Measurements from ENCODE around the gene ZBP1.

Gene ZBP1

GRCh38 chr20:57658447-57658832 is 38.2 kb upstream of the ZBP1 start:
- peak; percentile 1 for DNase-seq (ENCODE audit: low spot score)

DNA sequence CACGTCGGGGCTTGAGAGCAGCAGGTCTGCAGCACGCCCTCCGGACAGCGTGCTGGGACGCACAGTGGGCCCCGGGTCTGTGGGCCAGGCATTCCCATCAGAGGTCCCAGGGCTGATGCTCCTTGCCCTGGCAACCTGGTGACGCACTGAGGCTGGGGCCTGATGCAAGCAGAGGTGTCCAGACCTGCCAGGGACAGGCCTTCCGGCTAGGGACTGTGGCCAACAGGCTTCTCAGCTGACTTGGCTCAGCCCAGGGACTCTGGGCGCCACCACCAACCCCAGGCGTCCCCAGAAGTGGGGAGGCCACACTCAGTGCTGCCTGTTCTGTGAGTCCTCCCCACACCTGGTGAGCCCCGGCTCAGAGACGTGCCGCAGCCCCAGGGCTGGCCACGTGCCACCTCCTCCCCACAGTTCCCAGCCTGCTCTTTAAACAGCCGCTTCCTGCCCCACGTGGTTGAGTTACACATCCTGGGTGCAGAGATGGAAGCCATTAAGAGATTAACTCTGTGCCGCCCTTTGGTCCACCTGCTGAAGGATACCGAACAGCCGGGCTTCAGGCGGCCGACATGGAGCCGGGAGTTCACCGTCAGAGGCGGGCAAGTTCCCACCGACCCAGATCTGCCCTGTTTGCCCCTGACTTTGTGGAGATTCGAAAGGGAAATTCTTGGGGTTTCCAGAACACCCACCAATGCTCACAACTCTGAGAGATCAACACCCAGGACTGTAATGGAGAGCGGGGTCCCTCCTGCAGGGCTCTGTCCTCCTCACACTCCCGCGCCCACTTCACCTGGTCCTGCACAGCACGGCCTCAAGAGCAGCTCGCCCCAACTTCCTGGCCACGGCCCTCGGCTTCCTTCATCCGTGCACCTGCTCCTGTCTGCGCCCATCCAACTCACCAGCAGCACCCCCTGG is 37.6 kb upstream of the ZBP1 start:
- peak; percentile 10 for DNase-seq (ENCODE audit: low spot score)

DNA sequence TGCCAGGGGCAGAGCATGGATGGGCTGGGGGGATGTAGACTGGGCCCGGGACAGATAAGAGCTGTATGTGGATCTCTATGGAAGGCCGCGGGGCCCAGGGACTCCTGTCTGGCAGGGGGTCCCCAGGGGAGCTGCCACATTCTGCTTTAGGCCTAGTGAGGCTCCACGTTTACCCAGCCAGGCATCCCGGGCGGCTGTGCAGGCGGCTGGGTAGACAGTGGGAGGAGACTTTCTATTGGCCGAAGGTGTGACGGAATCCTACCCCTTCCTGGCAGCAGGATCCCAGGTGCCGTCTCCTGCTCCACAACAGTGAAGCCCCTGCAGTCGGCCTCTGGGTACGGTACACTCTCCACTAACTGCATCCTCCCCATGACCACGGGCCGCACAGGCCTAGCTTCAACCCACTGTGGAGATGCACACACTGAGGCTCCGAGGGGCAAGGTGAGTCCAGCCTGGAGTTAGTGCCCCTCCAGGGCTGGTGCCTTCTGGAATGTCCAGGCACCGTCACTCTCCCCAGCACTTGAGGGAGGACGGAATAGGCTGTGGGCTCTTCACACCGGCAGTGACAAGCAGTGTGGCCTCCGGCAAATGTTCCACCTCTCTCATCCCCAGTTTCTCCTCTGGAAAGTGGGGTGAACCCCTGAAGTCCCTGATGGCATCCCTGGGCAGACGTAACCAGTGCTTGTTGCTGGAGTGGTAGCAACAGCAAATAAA is 36.8 kb upstream of the ZBP1 start:
- peak; percentile 1 for DNase-seq (ENCODE audit: low spot score)

DNA sequence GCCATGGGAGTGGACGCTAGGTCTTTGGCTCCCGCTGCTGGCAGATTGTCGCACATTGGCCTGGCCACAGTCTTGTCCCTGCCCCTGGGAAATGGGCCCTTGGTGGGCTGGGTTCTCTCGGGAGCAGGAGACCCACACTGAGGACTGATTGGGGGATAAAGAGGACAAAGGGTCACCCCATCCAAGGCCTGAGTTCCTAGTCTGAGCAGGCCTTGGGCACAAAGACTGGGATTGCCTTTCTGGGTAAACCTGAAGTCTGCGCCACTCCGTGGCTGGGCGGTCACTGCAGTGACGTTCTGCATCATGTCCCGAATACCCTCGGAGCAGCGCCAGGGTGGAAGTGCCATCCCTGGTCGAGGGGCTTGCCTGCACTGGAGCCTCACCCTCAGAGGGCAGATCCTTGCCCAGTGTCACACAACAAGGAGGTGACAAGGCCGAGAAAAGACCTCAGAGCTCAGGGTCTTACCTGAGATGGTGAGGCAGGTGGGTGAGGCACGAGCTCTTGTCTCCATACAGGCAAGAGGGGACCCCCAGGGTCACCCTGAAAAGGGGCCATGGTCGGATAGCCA is 36.1 kb upstream of the ZBP1 start:
- no peak for DNase-seq (ENCODE audit: low spot score)

DNA sequence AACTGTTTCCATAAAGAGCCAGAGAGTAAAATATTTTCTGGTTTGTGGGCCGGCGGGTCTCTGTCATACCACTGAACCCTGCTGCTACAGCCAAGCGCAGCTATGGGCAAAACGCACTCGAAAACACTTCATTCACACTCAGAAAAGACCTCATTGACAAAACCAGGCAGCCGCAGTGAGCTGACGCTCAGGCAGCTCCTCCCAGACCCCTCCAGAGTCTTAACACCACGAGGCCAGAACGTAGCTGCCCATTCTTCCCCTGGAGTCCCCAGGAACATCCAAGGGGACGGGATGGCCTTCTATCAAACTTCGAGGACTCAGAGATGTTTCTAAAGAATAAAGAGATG is 35.6 kb upstream of the ZBP1 start:
- DNase-seq (ENCODE audit: low spot score): no peak

DNA sequence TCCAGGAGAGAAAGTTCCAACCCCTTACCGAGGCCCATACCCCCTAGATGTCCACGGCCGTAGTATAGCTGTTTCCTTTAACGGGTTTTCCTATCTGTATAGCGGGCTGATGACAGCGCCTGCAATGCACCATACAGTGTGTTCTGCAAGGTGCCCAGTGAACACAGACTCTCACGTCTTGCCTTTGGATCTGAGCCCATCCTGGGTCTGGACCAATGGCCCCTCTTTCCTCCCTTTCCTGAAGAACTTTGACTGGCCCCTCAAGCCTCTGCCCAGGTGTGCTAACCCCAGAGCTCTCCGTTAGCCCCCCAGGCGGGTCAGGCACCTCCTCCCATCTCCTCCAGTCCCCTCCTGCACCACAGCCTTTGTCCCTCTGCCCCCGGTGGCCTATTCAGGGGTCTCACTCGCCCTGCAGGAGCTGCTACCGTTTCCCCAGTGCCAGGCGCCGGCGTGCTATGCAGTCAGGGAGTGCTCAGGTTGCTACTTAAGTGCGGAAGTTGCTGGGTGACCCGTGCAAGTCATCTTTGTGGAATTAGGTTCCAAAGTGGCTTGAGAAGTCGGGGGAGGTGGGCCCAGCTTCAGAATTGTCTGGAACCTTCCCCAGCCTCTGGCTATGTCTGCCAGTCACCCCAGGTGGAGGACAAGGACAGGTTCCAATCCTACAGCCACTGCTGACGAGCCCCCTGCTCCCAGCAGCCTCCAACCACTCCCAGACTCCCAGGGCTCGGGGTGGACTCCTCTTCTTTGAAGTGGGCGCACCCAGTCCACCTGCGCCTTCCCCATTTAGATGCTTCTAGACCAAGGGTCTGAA is 35.0 kb upstream of the ZBP1 start:
- no peak for DNase-seq (ENCODE audit: low spot score)

- peak; percentile 78 for DNase-seq (ENCODE audit: low spot score)
These were observed 34.3 kb upstream of the ZBP1 start for GRCh38 chr20:57654363-57654997.

DNA sequence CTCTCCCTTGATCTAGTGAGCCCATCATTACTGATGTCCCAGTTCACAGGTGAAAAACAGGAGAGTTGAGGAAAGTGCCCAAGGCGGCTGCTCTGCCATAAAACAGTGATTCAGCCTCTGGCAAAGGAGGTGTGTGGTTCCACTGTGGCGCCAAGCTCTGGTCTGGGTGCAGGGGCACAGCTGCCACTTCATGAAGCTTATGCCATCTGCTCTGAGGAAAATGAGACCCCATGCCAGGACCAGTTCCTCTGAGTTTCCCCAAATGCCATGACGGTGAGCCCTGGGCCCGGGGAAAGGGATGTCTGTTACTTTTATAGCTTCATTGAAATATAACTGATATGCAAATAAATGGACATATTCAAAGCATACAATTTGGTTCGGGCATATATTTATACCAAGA is 33.7 kb upstream of the ZBP1 start:
- no peak for DNase-seq (ENCODE audit: low spot score)

- DNase-seq (ENCODE audit: low spot score): no peak
These were observed 33.3 kb upstream of the ZBP1 start for GRCh38 chr20:57653546-57653900.

DNA sequence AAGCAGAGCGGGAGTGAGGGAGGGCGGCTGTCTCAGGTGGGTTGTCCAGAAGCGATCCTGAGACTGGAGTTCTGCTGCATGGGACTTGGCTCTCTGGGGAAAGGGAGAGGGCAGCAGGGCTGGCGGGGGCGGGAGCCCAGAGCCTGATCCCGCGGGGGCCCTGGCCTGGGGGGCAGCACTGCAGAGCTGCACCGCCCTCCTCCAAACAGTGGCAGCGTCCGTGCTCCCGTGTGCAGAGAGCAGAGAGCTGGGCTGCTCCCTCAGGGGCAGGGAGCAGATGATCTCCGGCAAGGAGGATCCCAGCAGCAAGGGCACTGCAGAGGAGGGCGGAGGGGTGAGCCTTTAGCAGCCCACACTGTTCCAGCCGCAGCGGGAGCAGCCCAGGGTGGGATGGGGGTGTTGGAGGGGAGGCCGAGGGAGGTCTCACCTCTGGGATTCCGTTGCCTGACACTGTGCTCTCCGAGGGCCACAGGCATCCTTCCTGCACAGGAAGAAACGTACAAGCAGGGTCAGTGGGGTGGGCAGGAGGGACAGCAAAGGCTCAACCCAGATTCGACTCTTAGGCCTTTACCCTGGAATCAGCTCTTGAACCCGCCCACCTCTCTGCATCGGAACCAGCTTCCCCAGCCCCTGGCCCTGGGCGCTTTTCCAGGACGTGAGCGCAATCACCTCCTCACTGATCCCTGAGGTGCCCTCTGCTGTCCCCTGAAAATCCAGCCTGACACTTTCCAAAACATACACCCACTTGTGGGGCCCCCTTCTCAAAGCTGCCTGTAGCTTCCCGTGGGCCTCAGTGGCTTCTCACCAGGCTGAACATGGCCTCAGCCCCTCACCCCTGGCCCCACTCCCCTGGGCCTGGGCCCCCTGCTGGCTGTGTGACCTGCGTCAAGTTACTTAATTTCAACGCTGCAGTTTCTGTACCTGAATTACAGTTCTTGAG is 32.6 kb upstream of the ZBP1 start:
- no peak for DNase-seq (ENCODE audit: low spot score)

GRCh38 chr20:57651881-57652605 is 31.8 kb upstream of the ZBP1 start:
- no peak for DNase-seq (ENCODE audit: low spot score)

DNA sequence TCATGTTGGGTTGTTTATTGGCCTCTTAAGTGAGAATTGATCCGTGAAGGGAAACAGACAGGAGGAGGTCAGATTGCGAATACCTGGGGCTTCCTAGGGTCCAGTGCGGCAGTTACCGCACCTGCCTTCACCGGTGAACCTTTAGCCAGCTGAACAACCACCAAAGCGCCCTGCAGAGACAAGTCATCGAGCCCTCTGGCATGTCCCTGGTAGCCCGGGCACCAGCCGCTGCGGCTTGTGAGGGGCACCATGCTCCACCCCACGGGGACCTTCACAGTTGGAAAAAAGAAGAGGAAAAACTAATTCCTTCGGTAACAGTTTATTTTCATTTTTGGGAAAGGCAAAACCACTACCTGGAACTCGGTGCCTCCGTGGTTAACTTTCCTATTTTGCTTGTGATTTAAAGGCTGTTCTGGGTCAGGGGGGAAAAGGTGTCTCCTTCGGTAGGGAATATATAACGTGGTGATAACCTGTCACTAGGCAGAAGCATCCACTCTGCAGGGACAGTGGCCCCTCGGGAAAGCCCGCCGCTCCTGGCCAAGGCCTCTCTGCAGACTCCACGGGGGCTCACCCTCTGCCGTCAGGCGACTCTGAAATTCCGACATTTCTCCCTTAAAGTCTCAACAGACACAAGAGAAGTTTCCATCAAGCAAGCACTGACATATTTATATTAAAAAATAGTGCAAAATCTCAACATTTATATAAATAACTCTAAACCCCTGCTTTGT is 30.7 kb upstream of the ZBP1 start:
- no peak for DNase-seq (ENCODE audit: low spot score)

DNA sequence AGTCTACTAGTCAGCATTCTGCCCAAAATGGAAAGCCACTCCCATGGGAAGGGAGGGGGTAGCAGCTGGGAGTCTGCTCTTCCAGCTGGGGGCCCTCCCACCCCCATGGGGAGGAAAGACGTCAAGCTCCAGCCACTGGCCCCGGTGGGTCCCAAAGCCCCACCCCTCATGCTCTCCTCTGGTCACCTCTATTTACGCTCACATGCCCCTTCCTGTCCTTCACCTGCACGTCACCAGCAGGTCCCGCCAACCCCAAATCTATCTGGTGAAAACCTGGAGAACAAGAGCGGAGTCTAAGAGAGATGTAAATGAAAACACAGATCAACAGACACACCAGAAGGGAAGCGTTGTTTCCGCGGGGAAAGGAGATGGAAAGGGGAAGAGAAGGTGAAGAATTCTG is 30.0 kb upstream of the ZBP1 start:
- no peak for DNase-seq (ENCODE audit: low spot score)

DNA sequence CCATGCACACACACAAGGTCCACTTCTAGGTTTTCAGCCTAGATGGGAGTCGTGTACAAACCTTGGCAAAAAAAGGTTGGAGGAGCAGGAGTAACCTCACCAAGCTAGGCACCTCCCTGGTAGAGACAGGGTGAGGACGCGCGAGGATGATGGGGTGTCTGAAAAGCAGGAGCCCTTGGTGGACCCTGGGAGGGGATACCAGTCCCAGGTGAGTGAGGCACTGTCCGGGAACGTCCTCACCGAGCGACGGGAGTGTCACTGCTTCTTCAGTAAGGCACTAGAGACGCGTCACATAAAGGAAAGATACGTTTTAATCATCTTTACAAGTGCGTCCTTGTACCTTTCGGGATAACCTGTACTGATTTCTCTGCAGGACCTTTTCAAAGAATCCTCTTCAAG is 29.4 kb upstream of the ZBP1 start:
- DNase-seq (ENCODE audit: low spot score): no peak

GRCh38 chr20:57648878-57649616 is 28.8 kb upstream of the ZBP1 start:
- no peak for DNase-seq (ENCODE audit: low spot score)

DNA sequence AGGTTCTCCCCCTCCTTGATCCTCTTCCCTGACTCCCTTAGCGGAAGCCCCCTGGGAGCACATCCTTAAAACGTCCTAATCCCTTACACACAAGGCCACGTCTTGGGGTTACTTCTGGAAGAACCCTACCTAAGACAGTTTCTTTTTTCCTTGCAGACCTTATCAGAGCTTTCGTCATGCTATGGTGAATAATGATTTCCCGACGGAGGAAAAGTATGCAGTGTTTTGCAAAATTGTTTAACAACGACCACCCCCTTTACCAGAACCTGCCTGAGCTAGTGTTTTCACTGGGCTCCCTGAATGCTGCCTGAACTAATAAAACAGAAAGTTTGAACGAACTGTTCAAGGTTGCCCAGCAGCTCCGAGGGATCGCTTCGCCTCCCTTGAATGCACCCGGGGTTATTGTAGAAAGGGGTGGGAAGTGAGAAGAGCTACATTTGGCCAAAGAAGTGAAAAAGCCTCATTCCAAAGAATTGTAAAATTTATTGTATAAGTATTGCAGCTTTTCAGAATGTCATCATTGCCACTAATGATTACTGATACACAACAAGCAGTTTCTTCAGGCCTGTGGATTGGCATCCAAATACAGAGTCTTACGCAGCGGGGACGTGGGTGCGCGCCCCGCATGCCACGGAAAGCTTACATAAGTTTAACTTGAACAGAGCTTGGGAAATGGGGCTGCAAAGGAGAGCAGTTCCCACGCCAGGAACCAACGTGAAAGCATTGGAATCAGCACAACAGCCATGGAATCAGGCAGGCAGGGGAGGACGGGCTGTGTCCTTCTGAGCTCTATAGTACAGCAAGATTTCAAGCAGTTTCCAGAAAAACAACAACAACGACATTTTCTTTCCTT is 27.9 kb upstream of the ZBP1 start:
- DNase-seq (ENCODE audit: low spot score): no peak

DNA sequence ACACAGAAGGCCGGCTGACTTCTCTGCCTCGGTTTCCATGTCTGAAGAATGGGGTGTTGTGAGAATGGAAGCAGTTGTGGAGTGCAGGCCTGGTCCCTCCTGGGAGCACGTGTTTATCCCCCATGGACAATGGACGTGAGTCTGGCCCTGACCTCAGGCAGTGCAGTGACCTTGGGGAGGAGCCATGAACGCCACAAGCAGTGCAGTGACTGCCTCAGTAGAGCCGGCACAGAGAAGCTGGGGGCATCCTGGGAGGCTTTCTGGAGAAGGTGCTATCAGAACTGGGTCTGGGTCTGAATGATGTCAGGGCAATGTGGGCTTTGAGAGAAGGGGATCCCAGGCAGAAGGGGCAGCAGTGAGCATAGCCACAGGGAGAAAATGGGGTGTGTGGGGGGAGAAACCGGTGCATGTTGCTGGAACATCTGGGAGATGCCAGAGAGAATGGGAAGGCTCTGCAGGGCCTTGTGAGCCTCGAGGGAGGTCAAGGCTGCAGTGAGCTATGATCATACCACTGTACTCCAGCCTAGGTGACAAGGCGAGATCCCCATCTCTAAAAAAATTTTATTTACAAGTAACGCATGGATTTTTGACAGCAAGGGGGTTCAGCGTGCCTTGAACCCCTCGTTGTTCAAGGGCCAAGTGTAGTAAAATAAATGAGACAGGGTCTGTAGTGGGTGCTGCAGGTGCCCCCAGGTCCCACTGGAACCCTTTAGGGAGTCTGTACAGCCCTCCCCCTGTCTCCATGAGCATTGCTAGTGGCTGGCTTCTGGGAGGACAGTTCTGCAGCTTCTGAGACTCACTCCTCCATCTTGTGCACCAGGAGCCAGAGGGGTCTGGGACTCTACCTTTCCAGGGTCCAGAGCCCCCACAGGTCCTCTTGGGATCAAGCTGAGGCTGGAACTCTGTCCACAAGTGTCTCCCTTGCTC is 27.0 kb upstream of the ZBP1 start:
- DNase-seq (ENCODE audit: low spot score): no peak

All from Ammon's horn (tissue), 1 donor.